CD4-positive, alpha-beta T cell treated with Interleukin-6 at 100 ng/mL for 8 hours (primary cell): Measurements from ENCODE around the gene TSR3.

Experiments
- DNase-seq: peaks from one replicate; pipeline ENCODE4 v3.0.0-alpha.2; 2020; ENCODE audit warnings: mixed read lengths, low spot score

Gene TSR3

GRCh38 chr16:1323296-1324239 is 28.1 kb downstream of the TSR3 start:
- DNase-seq, result no peak

DNA sequence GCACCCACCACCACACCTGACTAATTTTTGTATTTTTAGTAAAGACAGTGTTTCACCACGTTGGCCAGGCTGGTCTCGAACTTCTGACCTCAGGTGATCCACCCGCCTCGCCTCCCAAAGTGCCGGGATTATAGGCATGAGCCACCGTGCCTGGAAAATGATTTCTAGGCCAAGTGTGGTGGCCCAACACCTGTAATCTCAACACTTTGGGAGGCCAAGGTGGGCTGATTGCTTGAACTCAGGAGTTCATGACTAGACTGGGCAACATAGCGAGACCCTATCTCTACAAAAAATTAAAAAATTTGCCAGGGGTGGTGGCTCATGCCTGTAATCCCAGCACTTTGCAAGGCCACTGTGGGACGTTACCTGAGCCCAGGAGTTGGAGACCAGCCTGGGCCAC is 29.3 kb downstream of the TSR3 start:
- no peak for DNase-seq

GRCh38 chr16:1320658-1321240 is 30.9 kb downstream of the TSR3 start:
- no peak for DNase-seq

GRCh38 chr16:1320097-1320496 is 31.6 kb downstream of the TSR3 start:
- no peak for DNase-seq

DNA sequence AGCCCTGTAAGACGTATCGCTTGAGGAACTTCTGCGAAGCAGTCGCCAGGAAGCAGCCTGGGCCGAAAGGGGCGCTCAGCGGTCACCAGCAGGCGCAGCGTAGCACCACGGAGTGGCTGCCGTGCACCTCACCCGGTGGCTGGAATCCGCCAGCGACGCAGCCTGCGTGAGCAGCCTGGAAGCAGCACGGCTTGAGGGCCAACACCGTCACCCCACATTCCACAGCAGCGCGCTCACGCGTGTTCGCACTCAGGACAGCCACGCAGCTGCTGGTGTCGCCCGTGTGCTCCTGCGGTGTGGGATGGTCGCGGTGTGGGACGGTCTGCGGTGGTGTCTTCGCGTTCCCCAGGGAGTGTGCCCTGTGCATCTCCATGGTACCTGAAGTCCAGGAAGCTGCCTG is 32.6 kb downstream of the TSR3 start:
- no peak for DNase-seq

DNA sequence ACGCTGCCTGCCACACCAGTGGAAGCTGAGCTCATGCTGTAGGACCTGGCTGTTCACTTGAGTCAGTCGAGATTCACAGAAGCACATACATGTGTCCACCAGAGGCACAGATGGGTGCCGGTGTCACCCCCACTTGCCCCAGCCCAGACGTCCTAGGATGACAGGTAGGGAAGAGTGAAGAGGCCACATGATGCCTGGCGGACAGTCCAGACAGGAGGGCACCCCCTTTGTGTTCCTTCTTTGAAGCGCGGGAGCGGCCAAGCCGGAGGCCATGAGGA is 33.5 kb downstream of the TSR3 start:
- DNase-seq, result no peak

DNA sequence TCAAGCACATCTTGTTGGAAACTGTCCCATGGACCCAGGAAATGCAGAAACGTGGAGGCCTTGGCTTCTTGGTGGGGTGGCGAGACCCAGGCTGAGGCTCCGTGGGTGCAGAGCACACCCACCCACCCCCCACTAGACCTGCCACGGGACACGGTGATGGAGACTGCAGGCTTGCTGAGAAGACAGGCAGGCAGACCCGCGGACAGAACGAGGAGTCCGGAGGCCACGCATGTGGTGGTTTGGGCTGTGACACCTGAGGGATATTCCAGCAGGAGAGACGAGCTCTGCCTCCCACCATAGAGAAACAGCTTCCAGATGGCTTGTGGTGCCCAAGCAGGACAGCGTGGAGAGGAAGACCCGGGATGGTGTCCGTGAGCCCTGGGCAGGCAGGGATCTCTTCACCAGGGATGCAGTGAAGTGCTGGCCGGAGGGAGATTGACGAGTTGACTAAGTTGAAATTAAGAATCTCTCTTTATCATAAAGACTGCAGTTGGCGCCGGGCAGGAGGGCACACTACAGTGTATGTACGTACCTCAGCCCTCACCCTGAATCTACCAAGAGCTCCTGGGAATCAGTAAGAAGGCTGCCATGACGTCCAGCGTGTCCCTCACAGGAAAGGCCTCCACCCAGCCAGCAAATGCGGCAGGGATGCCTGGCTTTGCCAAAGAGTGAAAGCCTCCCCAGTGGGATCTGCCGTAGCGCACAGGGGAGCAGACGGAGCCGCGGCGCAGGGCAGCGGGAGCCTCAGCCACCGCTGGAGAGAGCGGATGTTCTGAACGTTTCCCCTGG is 34.0 kb downstream of the TSR3 start:
- DNase-seq, result no peak

DNA sequence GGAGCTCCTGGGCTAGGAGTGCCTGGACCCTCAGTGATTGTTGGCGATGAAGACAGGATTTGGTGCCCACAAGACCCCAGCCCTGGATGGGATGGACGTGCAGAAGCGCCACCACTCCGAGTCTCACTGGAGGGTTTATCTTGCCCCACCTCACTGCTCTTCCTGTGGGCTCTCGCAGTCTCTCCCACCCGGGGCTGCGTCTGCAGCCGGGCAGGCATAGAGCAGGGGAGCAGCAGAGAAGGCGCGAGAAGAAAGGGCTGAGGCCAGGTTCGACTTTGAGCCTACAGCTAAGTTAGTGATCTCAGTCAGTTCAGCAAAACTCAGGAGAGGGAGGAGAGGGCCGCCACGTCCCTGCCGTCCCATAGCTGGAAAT is 35.7 kb downstream of the TSR3 start:
- DNase-seq, result no peak

DNA sequence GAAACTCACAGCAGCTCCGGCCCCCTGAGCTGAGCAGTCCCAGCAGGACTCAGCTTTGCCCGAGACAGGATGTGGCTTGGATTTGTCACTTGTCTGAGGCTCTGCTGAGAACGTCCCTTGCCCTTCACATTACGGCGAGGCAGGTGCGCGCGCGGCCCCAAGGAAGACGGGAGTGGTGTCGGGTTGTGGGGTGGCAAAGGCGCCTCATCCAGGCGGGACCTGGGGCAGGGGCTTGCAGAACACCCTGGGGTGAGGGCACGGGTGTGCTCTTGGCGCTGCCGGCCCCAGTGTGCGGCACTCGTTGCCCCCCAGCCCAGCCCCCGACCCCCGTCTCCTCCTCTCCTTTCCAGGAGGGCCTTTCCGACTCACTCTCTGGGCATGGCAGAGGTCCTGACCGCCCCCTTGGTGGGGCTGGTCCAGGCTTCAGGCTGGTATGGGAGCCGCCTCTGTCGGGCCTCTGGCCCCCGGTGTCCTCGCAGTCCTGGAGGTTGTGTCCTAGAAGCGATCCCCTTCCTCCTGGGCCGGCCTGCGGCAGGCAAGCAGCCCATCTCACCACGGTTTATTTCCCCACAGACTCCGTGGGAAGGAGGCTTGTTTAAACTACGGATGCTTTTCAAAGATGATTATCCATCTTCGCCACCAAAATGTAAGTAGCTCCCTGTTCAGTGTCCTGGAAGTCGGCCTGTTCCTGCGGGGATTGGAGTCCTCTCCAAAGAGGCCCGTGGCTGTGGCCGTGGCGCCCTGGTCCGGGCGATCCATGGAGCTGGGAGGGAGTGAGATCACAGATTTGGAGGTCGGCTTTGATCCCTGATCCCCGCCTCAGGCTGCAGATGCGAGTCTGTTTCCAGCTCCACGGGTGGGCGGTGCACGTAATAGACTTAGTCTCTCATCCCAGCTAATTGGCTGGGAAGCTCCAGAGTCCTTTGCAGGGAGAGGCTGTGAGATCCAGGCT is 36.3 kb downstream of the TSR3 start:
- no peak for DNase-seq

DNA sequence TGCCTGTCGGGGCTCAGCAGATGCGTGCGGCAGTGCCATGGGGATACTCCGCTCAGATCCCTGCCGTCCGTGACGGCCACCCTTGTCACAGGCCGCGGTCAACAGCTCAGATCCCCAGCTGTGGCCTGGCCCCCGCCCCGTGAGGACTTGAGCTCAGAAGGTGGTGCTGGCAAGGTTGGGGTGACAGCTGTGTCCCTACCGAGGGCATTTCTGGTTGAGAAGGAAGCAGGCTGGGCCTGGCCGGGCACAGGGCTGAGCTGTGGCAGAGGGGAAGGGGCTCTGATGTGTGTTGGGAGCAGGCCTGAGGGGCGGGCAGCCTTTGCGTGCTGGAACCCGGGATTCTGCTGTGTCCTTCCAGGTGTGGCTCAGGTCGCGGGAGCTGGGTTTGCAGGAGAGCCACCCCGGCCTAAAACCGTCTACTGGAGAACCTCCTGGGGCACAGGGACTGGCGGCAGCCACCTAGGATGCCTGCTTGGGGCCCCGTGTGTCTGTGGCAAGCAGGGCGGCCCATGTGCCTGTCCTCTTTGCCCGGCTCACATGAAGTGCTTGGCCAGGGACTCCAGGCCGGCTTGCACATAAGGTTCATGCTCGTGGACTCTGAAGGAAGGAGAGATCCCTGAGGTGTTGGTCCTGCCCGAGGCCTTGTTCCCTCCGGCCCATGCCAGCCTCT is 37.1 kb downstream of the TSR3 start:
- no peak for DNase-seq

- DNase-seq, result no peak
These were observed 37.8 kb downstream of the TSR3 start for GRCh38 chr16:1313721-1314369.

- DNase-seq, result no peak
These were observed 38.8 kb downstream of the TSR3 start for GRCh38 chr16:1312903-1313302.

- no peak for DNase-seq
These were observed 39.2 kb downstream of the TSR3 start for GRCh38 chr16:1312467-1312816.

GRCh38 chr16:1311738-1312466 is 39.8 kb downstream of the TSR3 start:
- no peak for DNase-seq

GRCh38 chr16:1311212-1311737 is 40.4 kb downstream of the TSR3 start:
- DNase-seq, result no peak

DNA sequence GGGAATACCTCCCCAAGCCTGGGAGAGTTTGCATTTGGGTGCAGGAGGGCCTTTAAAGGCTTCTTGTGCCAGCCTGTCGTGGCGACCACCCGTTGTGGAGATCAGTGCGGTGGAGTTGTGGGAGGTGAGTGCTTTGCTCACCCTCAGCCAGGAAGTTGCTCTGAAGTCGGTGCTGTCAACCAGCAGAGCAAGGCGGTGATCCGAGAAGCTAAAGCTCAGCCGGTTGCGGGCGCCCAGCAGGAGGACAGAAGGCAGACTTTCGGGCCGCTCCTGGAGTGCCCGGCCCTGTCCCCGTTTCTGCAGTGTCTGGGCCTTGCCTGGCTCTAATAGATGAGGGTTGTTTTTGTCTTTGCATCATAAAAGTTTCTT is 40.9 kb downstream of the TSR3 start:
- DNase-seq, result peak; percentile 24

DNA sequence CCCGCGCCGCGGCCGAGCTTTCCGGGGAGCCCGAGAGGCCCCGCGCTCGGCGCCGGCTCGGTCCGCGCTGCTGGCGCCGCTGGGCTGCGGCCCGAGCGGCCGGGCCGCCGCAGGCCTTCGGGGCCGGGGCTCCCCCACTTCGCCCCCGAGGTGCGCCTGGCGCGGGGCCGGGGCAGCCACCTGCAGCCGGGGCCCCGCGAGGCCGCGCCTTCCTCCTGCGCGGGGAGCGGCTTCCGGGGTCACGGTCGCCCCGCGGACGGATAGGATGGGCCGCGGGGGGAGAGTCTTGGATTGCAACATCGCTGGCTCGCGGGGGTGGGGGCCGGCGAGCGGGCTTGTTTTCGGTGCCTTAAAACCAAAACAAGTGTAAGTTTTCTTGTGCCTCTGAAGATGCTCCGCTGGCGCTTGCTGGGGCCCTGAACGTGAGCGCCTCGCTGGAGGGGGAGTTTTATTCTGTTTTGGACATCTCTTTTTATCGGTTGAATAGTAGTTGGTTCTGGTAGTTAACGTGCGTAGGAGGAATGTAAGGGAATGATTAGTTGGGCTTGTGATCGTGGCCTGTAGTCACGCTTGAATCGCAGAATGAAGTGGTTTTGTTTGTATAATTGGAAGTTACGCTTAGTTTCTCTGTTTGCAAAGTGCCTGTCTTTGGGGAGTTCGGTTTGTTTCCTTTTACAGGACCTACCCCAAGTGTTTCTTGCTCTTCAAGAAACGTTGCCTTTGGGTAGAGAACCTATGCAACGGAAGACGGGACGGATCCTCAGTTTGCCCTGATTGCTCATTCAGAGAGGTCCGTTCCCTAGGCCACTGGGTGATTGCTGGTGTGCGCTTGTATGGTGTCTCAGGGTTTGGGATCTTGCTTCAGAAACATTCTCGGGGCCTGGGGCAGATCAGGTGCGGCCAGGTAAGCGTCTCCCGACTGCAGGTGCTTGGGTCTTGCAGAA is 41.5 kb downstream of the TSR3 start:
- peak; percentile 38 for DNase-seq

DNA sequence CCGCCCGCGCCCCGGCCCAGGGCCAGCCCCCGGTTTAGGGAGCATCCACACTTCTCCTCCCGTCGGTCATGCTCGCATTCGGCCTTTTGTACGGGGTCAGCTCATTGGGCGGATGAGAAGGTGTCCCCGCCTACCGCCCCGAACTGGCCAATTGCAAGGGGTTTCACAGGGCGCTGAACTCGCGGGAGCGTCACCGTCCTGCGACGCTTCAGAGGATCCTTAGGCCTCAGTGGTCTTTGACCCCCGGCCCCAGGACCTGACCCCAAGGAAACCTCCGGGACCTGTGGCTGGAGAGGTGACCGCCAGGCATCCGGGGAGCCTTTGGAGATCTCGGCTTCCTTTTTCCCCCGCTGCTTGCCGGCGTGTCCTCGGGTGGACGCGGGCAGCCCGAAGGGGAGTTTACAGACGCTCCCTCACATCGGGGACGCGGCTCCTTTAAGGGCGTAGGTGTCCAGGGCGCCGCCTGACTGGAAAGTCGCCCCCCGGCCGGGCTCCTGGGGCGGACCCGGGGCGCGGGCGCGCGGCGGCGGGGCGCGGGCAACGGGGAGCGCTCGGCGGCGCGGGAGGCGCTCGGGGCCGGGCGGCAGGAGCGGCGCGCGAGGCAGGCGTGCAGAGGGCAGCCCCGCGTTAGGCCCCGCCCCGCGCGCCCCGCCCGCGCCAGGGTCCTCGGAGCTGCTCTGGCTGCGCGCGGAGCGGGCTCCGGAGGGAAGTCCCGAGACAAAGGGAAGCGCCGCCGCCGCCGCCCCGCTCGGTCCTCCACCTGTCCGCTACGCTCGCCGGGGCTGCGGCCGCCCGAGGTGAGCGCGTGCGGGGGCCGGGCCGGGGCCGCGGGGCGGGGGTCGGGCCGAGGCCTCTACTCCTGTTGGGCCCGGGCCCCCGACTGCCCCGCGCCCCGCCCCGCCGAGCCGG is 42.4 kb downstream of the TSR3 start, which contains the start of gene UBE2I:
UBE2I (plus strand) TSS at position 660 of the 909 bp plus-strand sequence. CDS start 4,395 bp downstream, outside the sequence.
- peak; percentile 95 for DNase-seq
